Stomach (tissue), 4 donors: ENCODE measurements around the gene GARS1.

Source experiments
- CTCF ChIP-seq, 7 experiments: fragments of 450-650 bp in 4 of 7; fragments of 200-600 bp in 3 of 7; sonication (generic) in 3 of 7; IDR thresholded peaks; one replicate each; pipeline ENCODE4 v1.5.1; 2016 to 2019; ENCODE audit warnings: antibody characterized with exemption in 7 of 7, control low read depth in 2 of 7, mild to moderate bottlenecking in 1 of 7
- POLR2A ChIP-seq, 4 donors: fragments of 450-650 bp; IDR thresholded peaks; one replicate each; pipeline ENCODE4 v1.6.1; 2016; ENCODE audit warnings: antibody characterized with exemption in 4 of 4, control low read depth in 2 of 4, mild to moderate bottlenecking in 1 of 4, moderate library complexity in 1 of 4
- POLR2AphosphoS5 ChIP-seq, 3 donors: sonication (generic); formaldehyde crosslinking; IDR thresholded peaks; one replicate each; pipeline ENCODE4 v1.6.1; 2016; ENCODE audit warnings: antibody characterized with exemption in 3 of 3

GRCh38 chr7:30646154-30646553 is 51.5 kb downstream of the GARS1 start:
- TF ChIP-seq POLR2AphosphoS5 (IDR thresholded peaks at IDR 0.05), result no peak
- no peak for TF ChIP-seq CTCF (IDR thresholded peaks at IDR 0.05)
- TF ChIP-seq POLR2A (IDR thresholded peaks at IDR 0.05), result no peak
